Stromal cell of bone marrow (primary cell): Measurements from ENCODE around the gene NEMF.
A peak's percentile ranks its signal among the peaks of the same experiment; 100 is the strongest.
"Not testable (repeated sequence)": the region's sequence is repeated elsewhere in the genome, so short reads cannot be mapped to it uniquely, and the experiment has no call there.

ENCODE experiments used
- DNase-seq: peaks from one replicate; pipeline ENCODE4 v3.0.0-alpha.2; 2012; ENCODE audit warnings: low read depth

Gene NEMF

GRCh38 chr14:49816118-49816517 is 36.5 kb downstream of the NEMF start:
- not testable (repeated sequence) for DNase-seq

- DNase-seq, result no peak
Observed at GRCh38 chr14:49808780-49809179, 43.8 kb downstream of the NEMF start.

DNA sequence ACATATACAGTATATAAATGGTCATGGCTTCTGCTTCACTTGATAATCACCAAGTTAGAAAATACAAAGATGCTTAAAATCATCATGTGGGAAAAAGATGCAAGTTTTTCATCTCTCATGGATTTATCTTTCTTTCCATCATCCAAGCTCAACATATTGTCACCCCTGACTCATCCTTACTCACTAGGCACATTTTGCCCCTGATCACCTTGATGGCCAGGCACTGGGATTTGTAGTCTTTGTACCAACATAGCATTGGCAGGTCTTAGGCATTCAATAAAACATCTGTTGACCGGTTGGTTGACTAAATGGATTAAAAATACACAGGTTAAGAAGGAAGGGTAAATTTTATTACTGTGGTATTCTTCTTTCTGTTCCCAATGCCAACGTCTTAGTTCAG is 56.6 kb downstream of the NEMF start:
- DNase-seq, result no peak

DNA sequence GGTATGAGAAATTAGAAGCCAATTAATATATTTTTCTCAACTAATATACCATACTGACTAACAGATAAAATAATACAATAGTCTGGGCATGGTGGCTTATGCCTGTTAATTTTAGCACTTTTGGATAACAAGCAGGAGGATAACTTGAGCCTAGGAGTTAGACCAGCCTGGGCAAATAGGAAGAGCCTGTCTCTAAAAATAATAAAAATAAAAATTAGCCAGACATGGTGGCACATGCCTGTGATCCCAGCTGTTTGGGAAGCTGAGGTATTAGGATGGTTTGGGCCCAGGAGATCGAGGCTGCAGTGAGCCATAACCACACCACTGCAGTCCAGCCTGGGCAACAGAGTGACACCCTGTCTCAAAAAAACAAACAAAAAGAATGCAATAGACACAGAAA is 60.0 kb downstream of the NEMF start:
- no peak for DNase-seq

GRCh38 chr14:49786315-49786714 is 66.3 kb downstream of the NEMF start:
- DNase-seq, result no peak

GRCh38 chr14:49783394-49784014 is 69.1 kb downstream of the NEMF start:
- no peak for DNase-seq

- DNase-seq, result not testable (repeated sequence)
Observed at GRCh38 chr14:49781040-49781439, 71.5 kb downstream of the NEMF start.

- DNase-seq, result no peak
Observed at GRCh38 chr14:49778421-49778820, 74.2 kb downstream of the NEMF start.

GRCh38 chr14:49774106-49774505 is 78.5 kb downstream of the NEMF start:
- no peak for DNase-seq

- DNase-seq, result not testable (repeated sequence)
Observed at GRCh38 chr14:49771691-49772090, 80.9 kb downstream of the NEMF start.

GRCh38 chr14:49770212-49770817 is 82.3 kb downstream of the NEMF start:
- peak; percentile 38 for DNase-seq

GRCh38 chr14:49769581-49770211 is 82.9 kb downstream of the NEMF start:
- no peak for DNase-seq

DNA sequence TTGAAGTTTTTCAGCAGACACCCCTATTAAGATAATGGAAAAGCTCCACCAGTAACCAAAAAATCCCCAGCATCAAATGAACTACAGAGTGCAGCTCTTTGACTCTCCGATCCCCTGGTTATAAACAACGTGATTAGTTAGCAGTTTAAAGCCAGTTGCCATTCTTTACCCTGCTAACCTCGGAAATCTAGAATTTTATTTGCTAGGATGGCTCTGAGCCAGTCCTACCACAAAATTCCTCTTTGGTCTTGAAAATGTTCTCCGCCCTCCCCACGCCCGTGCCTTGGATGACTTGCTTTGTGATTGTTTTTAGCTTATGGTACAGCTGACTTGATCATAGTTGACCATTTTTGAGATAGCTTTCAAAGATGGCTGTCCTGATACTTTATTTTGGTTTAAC is 83.4 kb downstream of the NEMF start:
- no peak for DNase-seq

DNA sequence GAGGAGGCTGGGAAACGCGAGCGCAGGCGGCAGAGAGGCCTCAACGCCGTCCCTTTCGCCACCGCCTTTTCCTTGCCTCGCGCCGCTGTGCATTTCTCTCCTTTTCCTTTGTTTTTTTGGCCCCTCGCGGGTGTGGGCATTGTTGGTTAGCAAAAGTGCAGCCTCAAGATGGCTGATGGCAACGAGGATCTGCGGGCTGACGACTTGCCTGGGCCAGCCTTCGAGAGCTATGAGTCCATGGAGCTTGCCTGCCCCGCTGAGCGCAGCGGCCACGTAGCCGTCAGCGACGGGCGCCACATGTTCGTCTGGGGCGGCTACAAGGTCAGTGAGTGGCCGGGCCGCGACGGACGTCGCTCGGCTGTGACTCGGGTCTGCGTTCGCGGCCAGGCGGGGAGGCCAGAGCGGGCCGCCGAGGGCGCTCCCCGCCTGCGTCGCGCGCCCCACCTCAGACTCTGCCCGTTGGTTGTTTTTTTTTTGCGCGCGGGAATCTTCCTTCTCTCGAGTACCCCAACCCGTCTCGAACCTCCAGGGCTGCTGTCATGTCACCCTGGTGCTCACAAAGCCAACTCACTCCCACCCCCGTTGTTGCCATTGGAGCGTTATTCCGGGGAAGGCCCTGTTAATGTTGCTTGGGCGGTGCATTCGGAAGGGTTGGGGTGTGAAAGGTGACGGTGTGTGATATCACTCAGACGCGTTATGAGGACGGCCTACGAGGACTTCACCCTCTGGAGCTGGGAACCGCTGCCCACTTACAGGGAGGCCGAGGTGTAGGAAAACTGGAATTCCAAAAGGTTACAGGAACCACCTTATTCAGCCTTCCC is 84.1 kb downstream of the NEMF start:
- peak; percentile 48 for DNase-seq

GRCh38 chr14:49767571-49768300 is 84.9 kb downstream of the NEMF start, which contains the start of gene KLHDC2:
Gene KLHDC2 (plus strand): TSS chr14:49768153. CDS start chr14:49768469, 316 bp downstream.
- DNase-seq, result peak; percentile 77

DNA sequence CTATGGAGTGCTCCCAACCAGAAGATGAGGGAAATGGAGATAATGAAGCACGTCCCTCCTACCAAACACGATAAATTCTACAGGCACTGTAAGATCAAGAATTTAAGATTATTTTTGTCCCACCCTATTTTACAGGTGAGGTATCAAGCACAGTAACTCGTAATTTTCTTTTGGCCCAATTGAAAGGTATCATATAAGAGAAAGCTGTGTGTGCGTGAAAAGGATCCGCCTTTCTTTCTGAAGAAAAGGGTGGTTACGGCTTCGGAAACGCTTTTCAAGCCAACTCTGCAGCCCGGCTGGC is 85.4 kb downstream of the NEMF start:
- no peak for DNase-seq

DNA sequence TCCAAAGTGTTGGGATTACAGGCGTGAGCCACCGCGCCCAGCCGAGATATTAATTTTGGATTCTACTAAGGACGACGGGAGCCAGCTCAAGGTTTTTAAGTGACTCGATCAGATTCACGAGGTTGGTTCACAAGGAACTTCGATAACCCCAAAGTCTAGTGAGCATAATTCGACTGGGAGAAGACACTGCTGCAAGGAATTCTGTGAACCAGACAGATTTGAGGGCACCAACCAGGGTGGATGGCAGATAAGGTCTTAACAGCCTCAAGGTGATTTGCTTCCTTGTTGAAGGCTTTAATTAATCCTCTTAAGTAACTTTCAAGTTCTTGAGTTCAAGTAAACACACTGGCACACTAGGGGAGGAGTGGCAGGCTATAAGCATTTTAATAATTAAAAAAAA is 85.7 kb downstream of the NEMF start:
- DNase-seq, result no peak

DNA sequence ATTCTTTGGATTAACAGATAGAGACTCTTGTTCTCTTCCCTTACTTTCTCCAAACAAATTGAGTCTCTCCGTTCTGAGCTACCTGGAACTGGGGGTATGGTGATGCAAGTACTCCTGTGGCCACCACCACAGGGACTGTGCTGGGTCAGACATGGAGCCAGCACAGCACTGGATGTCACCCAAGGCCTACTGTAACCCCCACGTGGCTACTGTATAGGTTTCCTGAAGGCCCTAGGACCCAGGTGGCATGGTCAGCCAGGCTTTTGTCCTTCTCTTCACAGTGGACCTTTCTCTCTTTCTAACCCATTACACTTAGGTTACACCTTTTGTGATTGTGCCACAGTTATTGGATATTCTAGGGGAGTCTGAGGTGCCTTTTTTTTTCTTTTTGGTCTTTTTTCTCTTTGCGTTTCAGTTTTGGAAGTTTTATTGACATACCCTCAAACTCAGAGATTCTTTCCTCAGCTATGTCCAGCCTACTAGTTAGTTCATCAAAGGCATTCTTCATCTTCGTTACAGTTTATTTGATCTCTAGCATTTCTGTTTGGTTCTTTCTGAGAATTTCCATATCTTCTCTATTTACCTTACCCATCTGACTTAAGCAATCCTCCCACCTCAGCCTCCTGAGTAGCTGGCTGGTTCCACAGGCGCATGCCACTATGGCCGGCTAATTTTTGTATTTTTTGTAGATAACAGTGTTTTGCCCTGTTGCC is 90.6 kb downstream of the NEMF start:
- no peak for DNase-seq

DNA sequence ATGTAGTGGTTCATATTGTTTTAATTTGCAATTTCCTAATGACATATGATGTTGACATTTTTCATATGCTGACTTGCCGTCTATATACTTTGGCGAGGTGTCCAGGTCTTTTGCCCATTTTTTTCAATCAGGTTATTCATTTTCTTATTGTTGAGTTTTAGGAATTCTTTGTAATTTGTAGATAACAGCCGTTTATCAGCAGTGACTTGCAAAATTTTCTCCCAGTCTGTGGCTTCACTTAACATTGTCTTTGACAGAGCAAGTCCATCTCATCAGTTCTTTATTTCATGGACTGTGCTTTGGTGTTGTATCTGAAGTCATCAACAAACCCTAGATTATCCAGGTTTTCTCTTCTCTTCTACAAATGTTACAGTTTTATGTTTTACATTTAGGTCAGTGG is 97.2 kb downstream of the NEMF start:
- no peak for DNase-seq

- DNase-seq, result no peak
Observed at GRCh38 chr14:49754570-49755097, 98.0 kb downstream of the NEMF start.

DNA sequence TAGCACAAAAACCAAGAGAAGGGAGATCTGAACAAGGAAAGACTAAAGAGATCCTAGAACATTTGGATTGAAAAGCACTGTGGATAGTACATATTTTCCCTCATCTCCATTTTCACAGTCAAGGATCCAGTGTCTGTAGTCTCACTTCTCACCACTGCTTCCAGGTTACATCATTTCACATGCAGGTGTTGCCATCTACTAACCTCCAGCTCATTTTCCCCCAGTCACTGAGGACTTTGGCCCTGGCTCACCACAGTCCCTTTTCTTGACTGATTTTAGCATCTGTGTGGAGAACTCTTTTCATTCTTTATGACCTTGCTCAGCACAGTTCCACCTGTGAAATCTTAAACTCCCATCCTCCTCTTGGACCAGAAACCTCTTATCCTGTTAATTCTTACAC is 106.1 kb downstream of the NEMF start:
- not testable (repeated sequence) for DNase-seq
